Measurements from ENCODE around the gene RAB7B. TPM values are rescaled to one million over a fixed set of nuclear protein-coding genes. Genes with fewer than 3 reads are reported as not detected.

The RAB7B gene
- total RNA-seq, 2 donors from 2014 or later = 16.1 to 17.5 TPM

DNA sequence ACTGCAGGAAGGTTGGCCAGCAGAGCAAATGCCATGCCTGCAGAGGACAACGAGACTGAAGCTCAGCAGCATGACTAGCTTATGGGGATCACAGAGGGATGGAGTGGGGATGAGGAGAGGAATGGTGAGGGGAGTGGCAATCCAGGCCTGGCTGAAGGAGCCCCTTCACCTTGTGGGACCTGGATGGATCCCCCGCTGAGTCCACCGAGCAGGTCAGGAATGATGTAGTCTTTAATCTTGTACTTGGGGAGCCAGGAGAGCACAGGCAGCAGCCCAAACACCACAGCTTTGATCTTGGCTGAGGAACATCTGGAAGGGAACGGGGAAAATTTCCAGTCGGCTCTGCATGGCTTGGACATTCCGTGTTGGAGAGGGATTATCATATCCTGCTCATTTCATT lies 70.4 kb downstream of the RAB7B start:
- Histone ChIP-seq H3K27ac (no peak overlapping the region), H3K36me3 (no peaks in the 10 kb centered on the region), H3K9me3 (no peaks in the 10 kb centered on the region), H3K27me3 (replicated peaks; ENCODE audit: insufficient read depth) (no peaks in the 10 kb centered on the region), H3K4me3 (no peak overlapping the region), H3K4me1 (replicated peaks) (no peaks in the 10 kb centered on the region)
- 77% methylated on average over 6 of the region's 6 CpGs for WGBS
- no peak for DNase-seq (ENCODE audit: low spot score)
- no peak for TF ChIP-seq POLR2AphosphoS5 (IDR thresholded peaks at IDR 0.05)
- no peak for TF ChIP-seq POLR2A (IDR thresholded peaks at IDR 0.05)
- TF ChIP-seq, protein P1, sequence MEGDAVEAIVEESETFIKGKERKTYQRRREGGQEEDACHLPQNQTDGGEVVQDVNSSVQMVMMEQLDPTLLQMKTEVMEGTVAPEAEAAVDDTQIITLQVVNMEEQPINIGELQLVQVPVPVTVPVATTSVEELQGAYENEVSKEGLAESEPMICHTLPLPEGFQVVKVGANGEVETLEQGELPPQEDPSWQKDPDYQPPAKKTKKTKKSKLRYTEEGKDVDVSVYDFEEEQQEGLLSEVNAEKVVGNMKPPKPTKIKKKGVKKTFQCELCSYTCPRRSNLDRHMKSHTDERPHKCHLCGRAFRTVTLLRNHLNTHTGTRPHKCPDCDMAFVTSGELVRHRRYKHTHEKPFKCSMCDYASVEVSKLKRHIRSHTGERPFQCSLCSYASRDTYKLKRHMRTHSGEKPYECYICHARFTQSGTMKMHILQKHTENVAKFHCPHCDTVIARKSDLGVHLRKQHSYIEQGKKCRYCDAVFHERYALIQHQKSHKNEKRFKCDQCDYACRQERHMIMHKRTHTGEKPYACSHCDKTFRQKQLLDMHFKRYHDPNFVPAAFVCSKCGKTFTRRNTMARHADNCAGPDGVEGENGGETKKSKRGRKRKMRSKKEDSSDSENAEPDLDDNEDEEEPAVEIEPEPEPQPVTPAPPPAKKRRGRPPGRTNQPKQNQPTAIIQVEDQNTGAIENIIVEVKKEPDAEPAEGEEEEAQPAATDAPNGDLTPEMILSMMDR (IDR thresholded peaks at IDR 0.05) = no peak
- intact Hi-C loops (cut with DNase I) = no loop called here

DNA sequence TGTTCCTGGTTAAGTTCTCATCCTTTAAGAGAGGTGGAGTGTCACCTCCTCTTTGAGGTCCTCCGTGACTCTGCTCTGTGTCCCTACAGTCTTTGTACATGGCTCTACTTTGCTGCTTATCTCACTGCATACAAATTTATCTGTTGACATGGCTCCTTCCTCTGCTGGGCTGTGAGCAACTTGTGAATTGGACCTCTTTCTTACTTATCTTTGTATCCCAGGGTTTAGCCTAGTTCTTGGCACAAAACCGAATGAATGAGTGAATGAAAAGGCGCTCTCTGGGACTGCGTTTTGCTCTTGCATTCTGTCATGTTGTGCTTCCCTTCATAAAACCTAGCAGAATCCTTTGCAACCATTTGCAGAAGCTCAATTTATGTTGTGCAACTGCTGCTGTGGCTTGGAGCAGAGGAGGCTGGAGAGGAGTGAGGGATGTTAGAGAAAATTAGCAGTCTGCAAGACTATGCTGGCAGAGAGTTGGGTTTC lies 72.4 kb downstream of the RAB7B start:
- no peak for DNase-seq (ENCODE audit: low spot score)
- 72% methylated on average over 4 of the region's 4 CpGs for WGBS
- Histone ChIP-seq H3K4me1 (replicated peaks) (no peaks in the 10 kb centered on the region), H3K9me3 (no peaks in the 10 kb centered on the region), H3K36me3 (no peaks in the 10 kb centered on the region), H3K27ac (no peak overlapping the region), H3K4me3 (no peak overlapping the region), H3K27me3 (replicated peaks; ENCODE audit: insufficient read depth) (no peaks in the 10 kb centered on the region)
- no peak for TF ChIP-seq POLR2AphosphoS5 (IDR thresholded peaks at IDR 0.05)
- TF ChIP-seq, protein P1 (IDR thresholded peaks at IDR 0.05) = no peak
- TF ChIP-seq POLR2A (IDR thresholded peaks at IDR 0.05) = no peak
- intact Hi-C loops (cut with DNase I) = no loop called here

DNA sequence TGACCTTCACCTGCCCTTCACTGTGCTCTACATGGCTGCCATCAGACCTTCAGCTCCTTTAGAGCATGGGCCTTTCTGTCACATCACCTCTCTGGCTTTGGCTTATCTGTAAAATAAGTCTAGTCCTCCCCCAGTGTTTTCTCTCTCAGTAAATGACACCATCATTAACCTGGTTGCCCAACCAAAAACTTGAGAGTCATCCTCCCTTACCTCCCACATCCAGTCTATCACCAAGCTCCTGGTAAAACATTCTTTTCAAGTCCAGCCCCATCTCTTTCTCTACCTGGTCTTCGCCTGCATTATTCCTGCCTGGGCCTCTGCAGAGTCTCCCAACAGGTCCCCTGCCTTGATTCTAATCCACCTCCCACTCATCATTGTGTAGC lies 73.0 kb downstream of the RAB7B start:
- Histone ChIP-seq H3K27me3 (replicated peaks; ENCODE audit: insufficient read depth) (no peaks in the 10 kb centered on the region), H3K27ac (no peak overlapping the region), H3K4me3 (no peak overlapping the region), H3K9me3 (no peaks in the 10 kb centered on the region), H3K4me1 (replicated peaks) (no peaks in the 10 kb centered on the region), H3K36me3 (no peaks in the 10 kb centered on the region)
- no peak for TF ChIP-seq POLR2A (IDR thresholded peaks at IDR 0.05)
- no peak for TF ChIP-seq POLR2AphosphoS5 (IDR thresholded peaks at IDR 0.05)
- TF ChIP-seq, protein P1 (IDR thresholded peaks at IDR 0.05) = no peak
- WGBS = 96% methylated on average over 1 of the region's 1 CpG
- intact Hi-C loops (cut with DNase I) = no loop called here
- no peak for DNase-seq (ENCODE audit: low spot score)

DNA sequence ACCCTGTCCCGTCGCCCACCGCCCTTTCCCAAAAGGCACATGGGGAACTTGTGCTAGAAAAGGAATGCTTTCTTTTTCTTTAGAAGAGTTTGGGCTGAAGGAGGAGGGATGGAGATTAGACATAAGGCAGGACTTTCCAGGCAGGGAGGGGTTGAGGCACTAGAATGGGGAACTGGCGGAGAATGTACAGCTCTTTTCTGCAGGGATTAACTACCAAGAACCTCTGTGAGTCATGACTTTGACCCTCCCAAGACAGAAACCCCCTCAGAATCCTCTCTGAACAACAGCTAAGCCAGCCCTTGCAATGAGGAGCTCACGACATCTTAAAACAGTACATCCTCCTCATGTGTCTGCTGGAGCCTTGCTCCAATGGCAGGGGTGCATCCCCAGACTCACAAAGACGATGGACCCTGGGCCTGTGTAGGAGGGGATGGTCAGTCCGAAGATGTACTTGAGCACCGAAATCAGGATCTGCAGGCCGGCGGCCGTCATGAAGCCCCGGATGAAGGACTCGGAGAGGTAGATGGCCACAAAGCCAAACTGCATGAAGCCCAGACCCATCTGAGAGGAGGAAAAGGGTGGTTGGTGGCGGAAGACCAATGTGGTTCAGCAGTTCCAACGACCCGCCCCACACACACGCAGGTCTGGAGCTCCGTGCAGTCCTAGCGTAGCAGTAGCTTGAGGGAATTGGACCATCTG lies 73.5 kb downstream of the RAB7B start:
- no peaks in the 10 kb centered on the region for H3K27me3 ChIP-seq (replicated peaks; ENCODE audit: insufficient read depth)
- H3K4me1 ChIP-seq (replicated peaks) = no peaks in the 10 kb centered on the region
- H3K27ac ChIP-seq = no peak overlapping the region
- H3K4me3 ChIP-seq = no peak overlapping the region
- TF ChIP-seq POLR2A (IDR thresholded peaks at IDR 0.05) (no peak), POLR2AphosphoS5 (IDR thresholded peaks at IDR 0.05) (no peak)
- TF ChIP-seq, protein P1 (IDR thresholded peaks at IDR 0.05) = no peak
- no peak for DNase-seq (ENCODE audit: low spot score)
- 98% methylated on average over 19 of the region's 19 CpGs for WGBS
- no peaks in the 10 kb centered on the region for H3K36me3 ChIP-seq
- no peaks in the 10 kb centered on the region for H3K9me3 ChIP-seq
- intact Hi-C loops (cut with DNase I) = no loop called here

DNA sequence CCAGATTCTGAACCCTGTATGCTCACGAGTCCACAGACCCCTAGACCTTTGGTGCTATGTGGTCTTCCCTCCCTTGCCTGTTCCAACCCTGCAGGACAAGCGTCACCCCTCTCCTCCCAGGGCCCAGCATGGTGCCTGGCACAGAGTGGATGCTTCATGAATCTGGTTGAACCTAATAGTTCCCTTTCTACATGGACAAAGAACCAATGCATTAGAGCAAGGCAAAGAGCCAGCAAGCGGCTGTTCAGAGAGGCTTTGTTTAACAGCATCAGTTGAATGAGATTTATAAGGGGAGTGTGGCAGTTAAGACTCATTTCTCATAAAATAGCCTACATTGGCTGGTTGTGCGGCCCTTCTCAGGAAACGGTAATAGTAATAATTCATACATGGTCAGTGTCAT lies 74.9 kb downstream of the RAB7B start:
- intact Hi-C loops (cut with DNase I) = no loop called here
- H3K9me3 ChIP-seq = no peaks in the 10 kb centered on the region
- no peak overlapping the region for H3K4me3 ChIP-seq
- DNase-seq (ENCODE audit: low spot score) = no peak
- no peaks in the 10 kb centered on the region for H3K4me1 ChIP-seq (replicated peaks)
- 47% methylated on average over 5 of the region's 5 CpGs for WGBS
- TF ChIP-seq POLR2A (IDR thresholded peaks at IDR 0.05) = no peak
- TF ChIP-seq, protein P1 (IDR thresholded peaks at IDR 0.05) = no peak
- no peak for TF ChIP-seq POLR2AphosphoS5 (IDR thresholded peaks at IDR 0.05)
- H3K27me3 ChIP-seq (replicated peaks; ENCODE audit: insufficient read depth) = no peaks in the 10 kb centered on the region
- no peaks in the 10 kb centered on the region for H3K36me3 ChIP-seq
- H3K27ac ChIP-seq = no peak overlapping the region
